Measurements from ENCODE around the gene AACS. TPM values are rescaled to one million over a fixed set of nuclear protein-coding genes. Genes with fewer than 3 reads are reported as not detected.

Gene AACS
- total and polyA plus RNA-seq, 4 donors = 3.4 to 13.6 (median 7.3) TPM

- 100% methylated on average over 1 of the region's 1 CpG for WGBS
- peaks cover 0 to 21% (median 5%) of the 10 kb centered on the region in 4 donors for H3K36me3 ChIP-seq (ENCODE audit: control insufficient read depth in 4 of 4, insufficient read depth in 3 of 4, low read depth in 1 of 4, low read length in 3 of 4)
Observed at GRCh38 chr12:125089626-125090025, 24.4 kb downstream of the AACS start.

GRCh38 chr12:125090437-125090836, 25.2 kb downstream of the AACS start:
- Histone ChIP-seq H3K27ac (ENCODE audit: low read depth in 1 of 2, low read length in 2 of 2) (no peak overlapping the region), H3K9ac (ENCODE audit: low read depth in 1 of 2, low read length in 2 of 2) (no peak overlapping the region), H3K4me3 (ENCODE audit: low read depth in 1 of 3, low read length in 3 of 3) (no peak overlapping the region), H3K9me3 (ENCODE audit: control insufficient read depth in 4 of 4, low read length in 3 of 4) (no peaks in the 10 kb centered on the region), H3K4me1 (ENCODE audit: control insufficient read depth in 4 of 4, insufficient read depth in 4 of 4, low read length in 3 of 4) (no peaks in the 10 kb centered on the region), H3K27me3 (ENCODE audit: control insufficient read depth in 4 of 4, insufficient read depth in 4 of 4, low read length in 3 of 4) (no peaks in the 10 kb centered on the region), H3K36me3 (ENCODE audit: control insufficient read depth in 4 of 4, insufficient read depth in 3 of 4, low read depth in 1 of 4, low read length in 3 of 4) (peaks cover 0 to 19% (median 3%) of the 10 kb centered on the region in 4 donors)
- TF ChIP-seq EGR1 (IDR thresholded peaks at IDR 0.05; ENCODE audit: low read depth in 2 of 2) = no peak
- WGBS = 96% methylated on average over 3 of the region's 3 CpGs
- DNase-seq (ENCODE audit: low spot score) = no peak

More at GRCh38 chr12:125089626-125090025, 24.4 kb downstream of the AACS start:
- Histone ChIP-seq H3K9ac (ENCODE audit: low read depth in 1 of 2, low read length in 2 of 2) (no peak overlapping the region), H3K9me3 (ENCODE audit: control insufficient read depth in 4 of 4, low read length in 3 of 4) (no peaks in the 10 kb centered on the region), H3K27ac (ENCODE audit: low read depth in 1 of 2, low read length in 2 of 2) (no peak overlapping the region), H3K4me3 (ENCODE audit: low read depth in 1 of 3, low read length in 3 of 3) (no peak overlapping the region), H3K4me1 (ENCODE audit: control insufficient read depth in 4 of 4, insufficient read depth in 4 of 4, low read length in 3 of 4) (no peaks in the 10 kb centered on the region), H3K27me3 (ENCODE audit: control insufficient read depth in 4 of 4, insufficient read depth in 4 of 4, low read length in 3 of 4) (no peaks in the 10 kb centered on the region)
- no peak for DNase-seq (ENCODE audit: low spot score)
- TF ChIP-seq FOXA1 (IDR thresholded peaks at IDR 0.05) (no peak), HNF4G (IDR thresholded peaks at IDR 0.05) (no peak), ZBTB33 (IDR thresholded peaks at IDR 0.05) (no peak), EGR1 (IDR thresholded peaks at IDR 0.05; ENCODE audit: low read depth in 2 of 2) (no peak), JUND (IDR thresholded peaks at IDR 0.05) (no peak), HNF4A (conservative IDR thresholded peaks at IDR 0.05) (no peak), RAD21 (IDR thresholded peaks at IDR 0.05) (no peak), REST (IDR thresholded peaks at IDR 0.05) (no peak), GABPA (IDR thresholded peaks at IDR 0.05 in 1 of 2, conservative IDR thresholded peaks at IDR 0.05 in 1 of 2) (no peak), NR2F2 (IDR thresholded peaks at IDR 0.05) (no peak), ATF3 (IDR thresholded peaks at IDR 0.05) (no peak), FOXA2 (IDR thresholded peaks at IDR 0.05) (no peak), TAF1 (conservative IDR thresholded peaks at IDR 0.05) (no peak), RXRA (IDR thresholded peaks at IDR 0.05) (no peak)

GRCh38 chr12:125091401-125091800, 26.2 kb downstream of the AACS start:
- H3K4me1 ChIP-seq (ENCODE audit: control insufficient read depth in 4 of 4, insufficient read depth in 4 of 4, low read length in 3 of 4) = no peaks in the 10 kb centered on the region
- H3K36me3 ChIP-seq (ENCODE audit: control insufficient read depth in 4 of 4, insufficient read depth in 3 of 4, low read depth in 1 of 4, low read length in 3 of 4) = peaks cover 0 to 17% (median 3%) of the 10 kb centered on the region in 4 donors
- TF ChIP-seq HNF4A (conservative IDR thresholded peaks at IDR 0.05) = no peak
- TF ChIP-seq FOXA2 (IDR thresholded peaks at IDR 0.05) = no peak
- TF ChIP-seq REST (IDR thresholded peaks at IDR 0.05) = no peak
- TF ChIP-seq ATF3 (IDR thresholded peaks at IDR 0.05) = no peak
- TF ChIP-seq GABPA (IDR thresholded peaks at IDR 0.05 in 1 of 2, conservative IDR thresholded peaks at IDR 0.05 in 1 of 2) = no peak
- no peak for TF ChIP-seq RXRA (IDR thresholded peaks at IDR 0.05)
- no peak for TF ChIP-seq SP1 (IDR thresholded peaks at IDR 0.05)
- no peak for TF ChIP-seq FOXA1 (IDR thresholded peaks at IDR 0.05)
- TF ChIP-seq ZBTB33 (IDR thresholded peaks at IDR 0.05) = no peak
- TF ChIP-seq TAF1 (conservative IDR thresholded peaks at IDR 0.05) = no peak
- TF ChIP-seq HNF4G (IDR thresholded peaks at IDR 0.05) = no peak

More at GRCh38 chr12:125091401-125091800, 26.2 kb downstream of the AACS start:
- Histone ChIP-seq H3K27me3 (ENCODE audit: control insufficient read depth in 4 of 4, insufficient read depth in 4 of 4, low read length in 3 of 4) (no peaks in the 10 kb centered on the region), H3K4me3 (ENCODE audit: low read depth in 1 of 3, low read length in 3 of 3) (no peak overlapping the region), H3K9ac (ENCODE audit: low read depth in 1 of 2, low read length in 2 of 2) (no peak overlapping the region), H3K9me3 (ENCODE audit: control insufficient read depth in 4 of 4, low read length in 3 of 4) (no peaks in the 10 kb centered on the region), H3K27ac (ENCODE audit: low read depth in 1 of 2, low read length in 2 of 2) (no peak overlapping the region)
- no peak for DNase-seq (ENCODE audit: low spot score)
- 98% methylated on average over 18 of the region's 18 CpGs for WGBS
